Muscle layer of duodenum (tissue), 2 donors: ENCODE data around the gene FAM168A.

Source experiments
- H3K27ac ChIP-seq: one replicate; pipeline ENCODE4 v1.7.0; 2013; ENCODE audit warnings: mild to moderate bottlenecking, low read length
- H3K27me3 ChIP-seq: one replicate; pipeline ENCODE4 v1.7.0; 2013; ENCODE audit warnings: low read depth, mild to moderate bottlenecking, control low read depth, low read length
- H3K36me3 ChIP-seq, 2 donors: one replicate each; pipeline ENCODE4 v1.7.0; 2013; ENCODE audit warnings: low read length in 2 of 2, control low read depth in 1 of 2, mild to moderate bottlenecking in 1 of 2; ENCODE audit not compliant: insufficient read depth in 2 of 2, control insufficient read depth in 1 of 2
- H3K4me1 ChIP-seq, 2 donors: one replicate each; pipeline ENCODE4 v1.7.0; 2013; ENCODE audit warnings: low read length in 2 of 2, mild to moderate bottlenecking in 2 of 2, control low read depth in 1 of 2, moderate library complexity in 1 of 2; ENCODE audit not compliant: insufficient read depth in 2 of 2, control insufficient read depth in 1 of 2
- H3K4me3 ChIP-seq, 2 donors: one replicate each; pipeline ENCODE4 v1.7.0; 2013; ENCODE audit warnings: low read length in 2 of 2, low read depth in 1 of 2, mild to moderate bottlenecking in 1 of 2
- H3K9me3 ChIP-seq, 2 donors: one replicate each; pipeline ENCODE4 v1.7.0; 2013; ENCODE audit warnings: low read length in 2 of 2, control low read depth in 1 of 2, mild to moderate bottlenecking in 1 of 2; ENCODE audit not compliant: control insufficient read depth in 1 of 2
- donor health status: healthy.

Gene FAM168A

DNA sequence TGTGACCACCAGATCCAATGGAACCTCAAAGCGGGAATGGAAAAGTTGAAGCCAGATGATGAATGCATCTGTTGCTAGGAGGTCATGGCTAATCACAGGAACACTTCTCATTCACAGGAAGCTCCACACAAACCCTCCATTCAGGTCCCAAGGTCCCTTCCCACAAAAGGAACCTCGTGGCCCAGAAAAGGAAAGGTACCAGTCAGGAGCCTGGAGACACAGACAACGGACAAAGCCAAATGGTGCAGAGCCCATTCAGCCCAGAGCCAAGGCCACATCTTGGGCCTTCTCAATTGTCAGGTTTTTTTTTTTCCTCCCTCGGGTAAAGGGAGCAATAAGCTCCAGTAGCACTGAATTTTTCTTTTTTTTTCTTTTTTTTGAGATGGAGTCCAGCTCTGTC is 87.0 kb downstream of the FAM168A start:
- no peaks in the 10 kb centered on the region for H3K27me3 ChIP-seq
- peaks cover 0 to 4% of the 10 kb centered on the region in 2 donors for H3K4me1 ChIP-seq
- H3K9me3 ChIP-seq, result no peaks in the 10 kb centered on the region

DNA sequence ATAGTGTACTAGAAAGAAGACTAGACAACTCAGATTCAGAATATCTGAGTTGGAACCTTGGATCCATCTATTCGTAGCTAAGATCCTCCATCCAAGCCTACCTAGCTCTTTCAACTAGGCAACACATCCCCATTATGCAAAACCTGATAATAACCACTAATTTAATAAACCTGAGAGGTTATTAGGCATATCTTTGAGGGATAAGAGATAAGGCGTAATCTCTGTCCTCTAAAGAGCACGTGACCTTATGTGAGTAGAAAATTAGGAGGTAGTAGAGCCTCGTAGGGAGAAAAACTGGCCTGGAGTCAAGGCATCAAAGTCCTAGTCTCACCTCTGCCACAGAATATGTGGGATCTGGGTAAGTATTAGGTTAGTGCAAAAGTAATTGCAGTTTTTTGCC is 87.8 kb downstream of the FAM168A start:
- Histone ChIP-seq H3K27ac (no peak overlapping the region), H3K4me3 (no peak overlapping the region), H3K36me3 (no peaks in the 10 kb centered on the region), H3K9me3 (no peaks in the 10 kb centered on the region), H3K27me3 (no peaks in the 10 kb centered on the region), H3K4me1 (peaks cover 0 to 4% of the 10 kb centered on the region in 2 donors)

More for the DNA sequence above, 87.0 kb downstream of the FAM168A start:
- no peak overlapping the region for H3K27ac ChIP-seq
- H3K36me3 ChIP-seq, result no peaks in the 10 kb centered on the region
- H3K4me3 ChIP-seq, result no peak overlapping the region

DNA sequence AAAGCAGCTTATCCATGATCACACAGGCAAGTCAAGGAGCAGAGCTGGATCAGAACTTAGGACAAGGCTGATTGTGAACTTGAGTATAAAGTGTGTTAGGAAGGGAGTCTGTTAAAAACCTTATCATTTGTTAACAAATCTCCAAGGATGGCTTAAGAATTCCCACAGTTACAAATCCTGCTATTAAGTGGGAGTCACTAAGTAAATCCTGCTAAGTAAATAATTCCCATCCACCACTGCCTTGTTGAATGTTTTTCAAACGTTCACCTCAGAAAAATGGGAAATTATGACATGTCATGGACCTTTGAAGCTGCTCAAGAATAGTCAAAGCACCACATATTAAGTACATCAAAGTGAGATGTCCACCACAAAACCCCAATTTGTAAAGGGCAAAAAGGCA is 88.7 kb downstream of the FAM168A start:
- Histone ChIP-seq H3K36me3 (no peaks in the 10 kb centered on the region), H3K27ac (no peak overlapping the region), H3K9me3 (no peaks in the 10 kb centered on the region), H3K4me3 (no peak overlapping the region), H3K4me1 (peaks cover 0 to 4% of the 10 kb centered on the region in 2 donors), H3K27me3 (no peaks in the 10 kb centered on the region)

DNA sequence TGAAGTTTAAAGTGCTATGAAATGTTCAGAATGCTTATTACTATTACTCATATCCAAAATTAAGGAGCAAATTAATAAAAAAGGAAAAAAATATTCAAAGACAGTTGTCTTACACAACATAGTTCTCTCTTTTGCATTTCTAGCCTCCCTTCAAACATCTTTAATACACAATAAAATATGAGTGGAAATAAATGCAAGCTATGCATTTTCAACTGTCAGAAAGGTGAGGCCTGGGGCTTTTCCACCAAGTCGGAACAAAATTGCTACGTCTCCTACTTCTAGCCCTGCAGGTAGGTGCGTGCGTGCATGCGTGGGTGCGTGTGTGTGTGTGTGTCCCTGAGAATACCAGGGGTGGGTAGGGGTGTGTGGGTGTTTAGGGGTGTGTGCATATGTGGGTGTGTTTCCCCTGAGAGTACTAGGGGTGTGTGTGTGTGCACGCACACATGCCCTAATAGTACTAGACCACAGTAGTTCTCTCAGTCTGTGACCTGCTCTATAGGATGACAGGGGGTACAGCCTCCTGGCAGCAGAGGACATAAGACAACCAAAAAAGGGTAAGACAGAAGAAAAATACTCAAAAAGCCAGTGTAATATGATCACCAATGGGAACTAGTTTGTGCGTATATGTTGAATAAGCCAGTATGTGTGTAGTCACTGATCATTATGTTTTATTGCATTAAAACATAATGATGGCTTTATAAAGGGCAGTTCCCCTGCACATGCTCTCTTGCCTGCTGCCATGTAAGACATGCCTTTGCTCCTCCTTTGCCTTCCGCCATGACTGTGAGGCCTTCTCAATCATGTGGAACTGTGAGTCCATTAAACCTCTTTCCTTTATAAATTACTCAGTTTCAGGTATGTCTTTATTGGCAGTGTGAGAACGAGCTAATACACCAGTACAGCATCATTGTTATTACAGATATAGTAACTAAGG is 89.4 kb downstream of the FAM168A start:
- Histone ChIP-seq H3K27me3 (no peaks in the 10 kb centered on the region), H3K9me3 (no peaks in the 10 kb centered on the region), H3K27ac (no peak overlapping the region), H3K36me3 (no peaks in the 10 kb centered on the region), H3K4me1 (peaks cover 0 to 4% of the 10 kb centered on the region in 2 donors), H3K4me3 (no peak overlapping the region)

DNA sequence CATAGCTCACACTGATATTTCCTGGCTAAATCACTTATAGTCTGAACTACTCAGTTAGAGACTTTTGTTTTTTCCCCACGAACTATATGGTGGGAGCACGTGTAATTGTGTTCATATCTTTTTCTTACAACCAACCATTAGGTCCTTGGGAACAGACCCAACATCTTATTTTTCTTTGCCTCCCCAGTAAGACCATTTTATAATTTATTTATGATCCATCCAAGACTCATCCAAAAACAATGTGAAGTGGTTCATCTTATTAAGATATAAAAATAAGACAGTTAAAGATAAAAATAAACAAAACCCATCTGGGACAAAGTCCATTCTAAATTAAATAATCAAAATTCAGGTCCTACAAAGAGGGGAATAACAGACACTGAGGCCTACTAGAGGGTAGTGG is 90.8 kb downstream of the FAM168A start:
- Histone ChIP-seq H3K27me3 (no peaks in the 10 kb centered on the region), H3K4me1 (peaks cover 0 to 4% of the 10 kb centered on the region in 2 donors), H3K4me3 (no peak overlapping the region), H3K27ac (no peak overlapping the region), H3K36me3 (no peaks in the 10 kb centered on the region), H3K9me3 (no peaks in the 10 kb centered on the region)

DNA sequence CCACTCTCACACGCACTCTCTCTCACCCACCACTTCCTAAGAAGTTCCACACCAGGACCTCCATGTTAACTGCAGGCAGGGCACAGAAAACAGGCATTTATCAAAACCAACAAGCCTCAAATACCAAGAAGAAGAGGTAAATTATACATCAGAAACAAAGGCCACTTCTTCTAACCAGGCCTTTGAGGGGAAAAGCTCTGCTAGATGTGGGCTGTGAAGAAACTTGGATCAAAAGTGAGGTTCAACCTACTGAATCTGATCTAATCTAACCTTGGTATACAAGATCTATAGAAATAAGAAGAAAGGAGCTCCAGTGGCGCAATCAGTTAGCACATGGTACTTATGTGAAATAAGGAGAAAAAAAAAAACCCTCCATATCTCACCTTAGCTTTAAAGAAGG is 91.9 kb downstream of the FAM168A start:
- no peaks in the 10 kb centered on the region for H3K9me3 ChIP-seq
- no peak overlapping the region for H3K27ac ChIP-seq
- no peaks in the 10 kb centered on the region for H3K27me3 ChIP-seq

DNA sequence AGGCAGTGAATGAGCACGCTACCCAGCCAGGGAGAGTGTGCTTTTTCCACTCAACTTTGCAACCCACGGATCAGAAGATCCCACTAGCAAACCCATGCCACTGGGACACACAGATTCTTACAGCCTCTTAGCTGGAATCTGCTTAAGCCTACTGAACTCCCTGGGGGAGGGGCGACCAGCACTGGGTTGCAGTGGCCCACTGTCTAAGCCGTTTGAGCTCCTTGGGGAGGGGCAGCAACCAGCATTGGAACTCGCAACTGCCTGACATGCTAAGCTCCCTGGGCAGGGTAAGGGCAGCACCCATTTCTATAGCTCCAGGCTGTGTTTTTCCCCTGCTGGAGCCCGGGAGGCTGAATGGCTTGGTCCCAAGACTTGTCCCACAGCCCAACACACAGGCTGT is 99.6 kb downstream of the FAM168A start:
- H3K4me3 ChIP-seq, result no peak overlapping the region
- H3K36me3 ChIP-seq, result no peaks in the 10 kb centered on the region
- H3K27me3 ChIP-seq, result no peaks in the 10 kb centered on the region
- H3K4me1 ChIP-seq, result no peaks in the 10 kb centered on the region
- no peak overlapping the region for H3K27ac ChIP-seq
- no peaks in the 10 kb centered on the region for H3K9me3 ChIP-seq

More for the DNA sequence above, 91.9 kb downstream of the FAM168A start:
- peaks cover 0 to 4% of the 10 kb centered on the region in 2 donors for H3K4me1 ChIP-seq
- H3K4me3 ChIP-seq, result no peak overlapping the region
- no peaks in the 10 kb centered on the region for H3K36me3 ChIP-seq

DNA sequence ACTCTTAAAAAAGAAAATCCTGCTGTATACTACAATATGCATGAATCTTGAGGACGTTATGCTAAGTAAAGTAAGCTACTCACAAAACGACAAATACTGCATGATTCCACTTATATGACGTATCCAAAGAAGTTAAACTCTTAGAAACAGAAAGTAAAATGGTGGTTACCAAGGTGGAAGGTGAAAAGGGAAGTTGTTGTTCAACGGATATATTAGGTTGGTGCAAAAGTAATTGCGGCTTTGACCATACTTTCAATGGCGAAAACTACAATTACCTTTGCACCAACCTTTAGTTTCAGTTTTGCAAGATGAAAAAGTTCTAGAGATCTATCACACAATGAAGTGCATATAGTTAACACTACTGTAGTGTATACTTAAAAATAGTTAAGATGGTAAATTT is 101.8 kb downstream of the FAM168A start:
- H3K9me3 ChIP-seq, result no peaks in the 10 kb centered on the region
- H3K4me3 ChIP-seq, result no peak overlapping the region
- no peak overlapping the region for H3K27ac ChIP-seq
- no peaks in the 10 kb centered on the region for H3K36me3 ChIP-seq
- H3K27me3 ChIP-seq, result no peaks in the 10 kb centered on the region
- H3K4me1 ChIP-seq, result peaks cover 0 to 4% of the 10 kb centered on the region in 2 donors

DNA sequence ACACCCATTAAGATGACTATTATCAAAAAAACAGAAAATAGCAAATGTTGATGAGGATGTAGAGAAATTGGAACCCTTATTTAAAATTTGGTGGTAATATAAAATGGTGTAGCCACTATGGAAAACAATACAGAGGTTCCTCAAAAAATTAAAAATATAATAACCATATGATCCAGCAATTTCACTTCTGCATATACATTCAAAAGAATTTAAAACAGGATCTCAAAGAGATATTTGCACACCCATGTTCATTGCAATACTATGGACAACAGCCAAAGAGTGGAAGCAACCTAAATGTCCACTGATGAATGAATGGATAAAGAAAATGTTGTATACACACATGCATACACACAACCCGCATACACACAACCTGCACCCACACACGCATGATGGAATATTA is 102.2 kb downstream of the FAM168A start:
- Histone ChIP-seq H3K27me3 (no peaks in the 10 kb centered on the region), H3K9me3 (no peaks in the 10 kb centered on the region), H3K27ac (no peak overlapping the region), H3K4me3 (no peak overlapping the region), H3K36me3 (no peaks in the 10 kb centered on the region), H3K4me1 (peaks cover 0 to 4% of the 10 kb centered on the region in 2 donors)

DNA sequence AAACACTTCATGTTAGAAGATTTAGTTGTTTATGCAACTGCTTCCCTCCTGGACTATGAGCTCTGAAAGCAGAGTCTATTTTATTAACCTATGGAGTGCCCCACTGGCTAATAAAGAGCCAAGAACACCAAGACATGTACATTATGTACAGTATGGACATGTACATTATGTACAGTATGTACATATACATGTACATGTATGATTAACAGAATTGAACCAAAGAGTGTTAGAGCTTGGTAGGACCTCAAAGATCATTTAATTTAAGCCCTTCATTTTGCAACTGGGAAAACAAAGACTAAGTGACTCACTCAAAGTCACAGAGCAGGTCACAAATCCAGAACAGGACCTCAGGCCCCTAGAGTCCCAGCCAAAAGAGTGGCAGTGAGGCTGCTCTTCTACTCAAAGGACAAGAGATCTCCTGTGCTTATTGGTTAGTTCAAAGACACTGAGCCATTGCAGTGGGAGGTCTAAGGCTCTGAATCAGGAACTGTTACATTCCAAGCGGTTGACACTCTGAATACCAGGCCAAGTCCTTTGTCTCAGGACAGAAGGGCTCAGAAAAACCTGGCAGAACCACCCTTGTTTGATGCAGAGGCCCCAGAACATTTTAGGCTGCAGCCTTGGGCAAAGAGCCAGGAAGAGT is 103.8 kb downstream of the FAM168A start:
- Histone ChIP-seq H3K36me3 (no peaks in the 10 kb centered on the region), H3K27ac (no peak overlapping the region), H3K9me3 (no peaks in the 10 kb centered on the region), H3K27me3 (no peaks in the 10 kb centered on the region), H3K4me1 (peaks cover 0 to 4% of the 10 kb centered on the region in 2 donors), H3K4me3 (no peak overlapping the region)

DNA sequence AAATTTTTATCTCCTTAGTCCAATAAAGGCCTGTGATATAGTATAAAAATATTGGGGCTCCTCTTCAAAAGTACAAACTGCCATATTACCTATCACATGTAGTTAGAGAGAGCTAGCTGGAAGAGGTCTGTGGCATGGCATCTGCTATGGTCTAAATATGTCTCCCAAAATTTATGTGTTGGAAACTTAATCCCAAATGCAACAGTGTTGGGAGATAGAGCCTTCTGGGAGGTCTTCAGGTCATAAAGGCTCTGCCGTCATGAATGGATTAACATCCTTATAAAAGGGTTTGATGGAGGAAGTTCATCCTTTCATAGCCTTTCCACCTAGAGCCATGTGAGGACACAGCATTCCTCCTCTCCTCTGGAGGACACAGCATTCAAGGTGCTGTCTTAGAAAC is 116.3 kb downstream of the FAM168A start:
- Histone ChIP-seq H3K9me3 (peaks cover 0 to 8% of the 10 kb centered on the region in 2 donors), H3K4me3 (no peak overlapping the region), H3K36me3 (no peaks in the 10 kb centered on the region), H3K4me1 (no peaks in the 10 kb centered on the region), H3K27me3 (no peaks in the 10 kb centered on the region), H3K27ac (no peak overlapping the region)
